Activated CD4-positive, alpha-beta T cell treated with anti-CD3 and anti-CD28 coated beads for 24 hours (primary cell): ENCODE results near the gene SLC28A2.
"Not testable (repeated sequence)": the region's sequence is repeated elsewhere in the genome, so short reads cannot be mapped to it uniquely, and the experiment has no call there.

Source experiments
- DNase-seq, 2 donors: peaks; one replicate each; pipeline ENCODE4 v3.0.0-alpha.2; 2020; ENCODE audit warnings: low read depth in 2 of 2

Gene SLC28A2

GRCh38 chr15:45259796-45260195 is 7.8 kb downstream of the SLC28A2 start:
- DNase-seq: no peak

GRCh38 chr15:45262906-45263461 is 10.9 kb downstream of the SLC28A2 start:
- DNase-seq: no peak

DNA sequence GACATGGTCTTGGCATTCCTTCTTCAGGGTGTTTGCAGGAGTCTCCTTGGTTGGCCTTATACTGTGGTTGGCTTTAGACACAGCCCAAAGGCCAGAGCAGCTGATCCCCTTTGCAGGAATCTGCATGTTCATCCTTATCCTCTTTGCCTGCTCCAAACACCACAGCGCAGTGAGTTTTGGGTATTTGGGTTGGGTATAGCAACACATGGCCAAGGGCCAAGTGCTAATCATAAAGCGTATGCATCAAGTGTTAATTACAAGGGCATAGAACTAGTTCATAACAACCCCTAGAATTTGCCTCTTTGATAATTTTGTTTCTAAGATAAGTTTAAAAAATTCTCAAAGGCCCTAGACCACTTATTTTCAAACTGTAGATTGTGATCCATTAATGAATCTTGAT is 11.8 kb downstream of the SLC28A2 start:
- no peak for DNase-seq

DNA sequence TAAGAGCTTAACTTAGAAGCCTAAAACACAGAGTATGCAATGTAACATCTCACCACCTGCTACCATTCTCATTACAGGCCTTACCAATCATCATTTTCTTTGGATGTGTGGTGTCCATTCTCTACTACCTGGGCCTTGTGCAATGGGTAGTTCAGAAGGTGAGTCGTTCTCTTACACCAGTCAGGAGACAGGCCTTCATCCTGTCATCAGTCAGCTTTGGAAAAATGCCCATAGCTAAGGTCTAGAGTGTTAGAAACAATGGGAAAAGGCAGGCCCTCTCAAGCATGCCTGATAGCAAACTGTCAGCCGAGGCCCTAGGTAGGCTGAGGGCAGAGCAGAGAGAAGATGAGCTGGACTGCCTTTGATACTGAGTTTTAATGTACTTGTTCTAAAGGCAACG is 13.5 kb downstream of the SLC28A2 start:
- DNase-seq: no peak

DNA sequence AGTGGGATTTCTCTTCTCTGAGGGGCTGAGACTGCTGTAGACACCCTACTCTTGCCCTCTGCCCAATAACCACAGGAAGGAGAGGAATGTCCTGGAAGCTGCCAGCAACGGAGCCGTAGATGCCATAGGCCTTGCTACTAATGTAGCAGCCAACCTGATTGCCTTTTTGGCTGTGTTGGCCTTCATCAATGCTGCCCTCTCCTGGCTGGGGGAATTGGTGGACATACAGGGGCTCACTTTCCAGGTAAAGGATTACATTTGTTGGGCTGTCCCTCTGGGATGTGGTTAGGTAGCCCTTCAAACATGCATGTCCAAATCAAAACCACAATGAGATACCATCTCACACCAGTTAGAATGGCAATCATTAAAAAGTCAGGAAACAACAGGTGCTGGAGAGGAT is 16.1 kb downstream of the SLC28A2 start:
- DNase-seq: no peak

DNA sequence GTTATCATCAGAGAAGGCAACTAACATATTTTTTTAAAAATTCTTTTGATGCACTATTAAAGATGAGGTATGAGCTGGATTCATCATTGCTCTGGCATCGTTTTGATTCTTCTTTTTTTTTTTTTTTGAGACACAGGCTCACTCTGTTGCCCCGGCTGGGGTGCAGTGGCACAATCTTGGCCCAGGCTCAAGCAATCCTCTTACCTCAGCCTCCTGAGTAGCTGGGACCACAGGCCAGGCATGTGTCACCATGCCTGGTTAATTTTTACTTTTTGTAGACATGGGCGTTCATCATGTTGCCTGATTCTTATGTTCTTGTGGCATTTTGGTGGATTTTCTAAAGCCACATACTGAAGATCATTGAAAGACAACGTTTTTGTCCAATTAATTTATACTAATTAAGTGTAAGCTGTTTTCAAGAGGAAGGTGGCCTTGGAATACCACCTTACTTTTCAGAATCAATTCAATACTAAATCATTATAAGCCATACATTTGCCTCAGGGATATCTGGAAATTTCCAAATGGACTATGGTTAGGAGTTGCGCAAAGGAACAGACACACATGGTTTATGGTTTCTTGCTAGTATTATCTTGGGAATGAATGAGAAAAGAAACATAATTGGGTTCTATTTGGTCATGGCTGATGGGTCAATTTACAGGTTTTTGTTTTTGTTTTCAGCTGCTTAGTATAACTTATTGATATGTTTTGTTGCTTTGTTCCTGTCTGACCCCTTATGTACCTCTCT is 22.8 kb downstream of the SLC28A2 start:
- DNase-seq: no peak

- DNase-seq: no peak
Observed at GRCh38 chr15:45276831-45277230, 24.8 kb downstream of the SLC28A2 start.

DNA sequence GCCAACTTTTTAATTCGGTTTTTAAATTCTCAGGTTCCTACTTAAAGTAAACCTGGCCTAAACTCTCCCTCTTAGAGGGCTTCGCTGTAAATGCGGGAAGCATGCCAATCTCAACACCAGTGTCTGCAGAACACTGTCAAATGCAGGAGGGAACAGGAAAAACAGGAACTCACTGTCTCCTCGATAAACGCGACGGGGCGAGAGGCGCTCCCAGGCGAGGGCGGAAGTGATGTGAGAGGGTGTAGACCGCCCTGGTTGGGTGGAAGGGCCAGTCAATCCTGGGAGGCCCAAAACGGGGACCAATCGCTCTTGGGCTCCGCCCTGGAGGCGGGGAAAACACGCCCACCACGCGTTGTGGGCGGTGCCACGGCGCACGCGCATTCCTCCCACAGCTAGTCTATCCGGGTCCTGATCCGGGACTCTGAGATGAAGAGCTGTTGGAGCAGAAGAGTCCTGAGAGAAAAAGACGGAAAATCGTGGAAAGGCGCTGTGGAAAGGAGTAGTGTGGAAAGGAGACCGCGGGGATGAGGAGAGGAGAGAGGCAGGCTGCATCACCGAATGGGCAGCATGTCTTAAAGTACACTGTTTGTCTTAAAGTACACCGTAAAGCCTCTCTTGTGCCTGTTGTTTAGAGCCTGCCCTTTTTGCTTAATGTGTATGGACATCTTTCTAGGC is 27.1 kb downstream of the SLC28A2 start:
- DNase-seq: peak; percentile 93 to 94

DNA sequence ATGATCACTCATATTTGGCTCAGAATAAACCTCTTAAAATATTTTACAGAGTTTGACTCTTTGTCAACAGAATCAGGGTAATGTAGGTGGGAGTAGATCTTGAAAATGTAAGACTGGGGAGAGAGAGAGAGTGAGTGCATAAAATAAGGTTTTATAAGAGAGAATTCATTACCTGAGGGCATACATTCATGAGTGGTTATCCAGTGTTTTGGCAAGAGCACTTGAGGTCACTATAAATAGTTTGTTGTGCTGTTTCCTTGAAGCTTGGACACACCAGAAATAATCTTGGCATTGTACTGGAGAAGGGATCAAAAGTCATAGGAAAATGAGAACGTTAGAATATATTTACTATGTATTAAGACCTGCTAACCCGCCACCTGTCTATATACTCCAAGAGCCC is 33.4 kb downstream of the SLC28A2 start:
- no peak for DNase-seq

DNA sequence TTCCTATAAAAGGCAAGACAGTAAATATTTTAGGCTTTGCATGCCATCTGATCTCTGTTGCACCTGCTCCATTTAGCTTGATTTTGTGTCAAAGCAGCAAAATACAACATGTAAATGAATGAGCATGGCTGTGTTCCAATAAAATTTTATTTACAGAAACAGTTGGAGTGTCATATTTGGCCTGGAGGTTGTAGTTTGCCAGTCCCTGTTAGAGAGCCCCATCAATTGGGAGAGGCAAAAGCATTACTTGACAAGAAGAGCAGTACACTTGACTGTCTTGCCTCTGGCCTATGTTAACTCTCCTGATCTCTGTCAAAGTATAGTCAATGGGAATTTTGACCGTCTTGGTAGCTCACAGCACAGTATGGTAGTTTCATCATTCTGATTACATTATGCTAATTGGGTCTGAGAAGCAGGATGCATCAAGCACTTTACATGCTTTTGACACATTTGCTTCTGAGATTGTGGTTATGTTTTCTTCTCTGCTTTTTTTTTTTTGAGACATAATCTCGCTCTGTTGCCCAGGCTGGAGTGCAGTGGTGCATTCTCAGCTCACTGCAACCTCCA is 35.4 kb downstream of the SLC28A2 start:
- no peak for DNase-seq

GRCh38 chr15:45288947-45289346 is 36.9 kb downstream of the SLC28A2 start:
- no peak for DNase-seq

- no peak for DNase-seq
Observed at GRCh38 chr15:45291822-45292582, 40.0 kb downstream of the SLC28A2 start.

DNA sequence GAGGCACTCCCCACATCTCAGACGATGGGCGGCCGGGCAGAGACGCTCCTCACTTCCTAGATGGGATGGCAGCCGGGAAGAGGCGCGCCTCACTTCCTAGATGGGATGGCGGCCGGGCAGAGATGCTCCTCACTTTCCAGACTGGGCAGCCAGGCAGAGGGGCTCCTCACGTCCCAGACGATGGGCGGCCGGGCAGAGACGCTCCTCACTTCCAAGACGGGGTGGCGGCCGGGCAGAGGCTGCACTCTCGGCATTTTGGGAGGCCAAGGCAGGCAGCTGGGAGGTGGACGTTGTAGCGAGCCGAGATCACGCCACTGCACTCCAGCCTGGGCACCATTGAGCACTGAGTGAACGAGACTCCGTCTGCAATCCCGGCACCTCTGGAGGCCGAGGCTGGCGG is 41.3 kb downstream of the SLC28A2 start:
- not testable (repeated sequence) for DNase-seq

- DNase-seq: not testable (repeated sequence)
Observed at GRCh38 chr15:45298964-45299378, 46.9 kb downstream of the SLC28A2 start.

GRCh38 chr15:45304711-45305110 is 52.7 kb downstream of the SLC28A2 start:
- no peak for DNase-seq

GRCh38 chr15:45306105-45306504 is 54.1 kb downstream of the SLC28A2 start:
- DNase-seq: no peak

GRCh38 chr15:45307230-45307924 is 55.3 kb downstream of the SLC28A2 start:
- DNase-seq: no peak

DNA sequence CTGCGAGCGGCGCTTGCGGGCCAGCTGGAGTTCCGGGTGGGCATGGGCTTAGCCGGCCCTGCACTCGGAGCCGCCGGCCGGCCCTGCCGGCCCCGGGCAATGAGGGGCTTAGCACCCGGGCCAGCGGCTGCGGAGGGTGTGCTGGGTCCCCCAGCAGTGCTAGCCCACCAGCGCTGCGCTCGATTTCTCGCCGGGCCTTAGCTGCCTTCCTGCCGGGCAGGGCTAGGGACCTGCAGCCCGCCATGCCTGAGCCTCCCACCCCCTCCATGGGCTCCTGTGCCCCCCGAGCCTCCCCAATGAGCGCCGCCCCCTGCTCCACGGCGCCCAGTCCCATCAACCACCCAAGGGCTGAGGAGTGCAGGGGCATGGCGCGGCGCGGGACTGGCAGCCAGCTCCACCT is 62.1 kb downstream of the SLC28A2 start:
- not testable (repeated sequence) for DNase-seq

GRCh38 chr15:45314960-45315359 is 62.9 kb downstream of the SLC28A2 start:
- DNase-seq: no peak

DNA sequence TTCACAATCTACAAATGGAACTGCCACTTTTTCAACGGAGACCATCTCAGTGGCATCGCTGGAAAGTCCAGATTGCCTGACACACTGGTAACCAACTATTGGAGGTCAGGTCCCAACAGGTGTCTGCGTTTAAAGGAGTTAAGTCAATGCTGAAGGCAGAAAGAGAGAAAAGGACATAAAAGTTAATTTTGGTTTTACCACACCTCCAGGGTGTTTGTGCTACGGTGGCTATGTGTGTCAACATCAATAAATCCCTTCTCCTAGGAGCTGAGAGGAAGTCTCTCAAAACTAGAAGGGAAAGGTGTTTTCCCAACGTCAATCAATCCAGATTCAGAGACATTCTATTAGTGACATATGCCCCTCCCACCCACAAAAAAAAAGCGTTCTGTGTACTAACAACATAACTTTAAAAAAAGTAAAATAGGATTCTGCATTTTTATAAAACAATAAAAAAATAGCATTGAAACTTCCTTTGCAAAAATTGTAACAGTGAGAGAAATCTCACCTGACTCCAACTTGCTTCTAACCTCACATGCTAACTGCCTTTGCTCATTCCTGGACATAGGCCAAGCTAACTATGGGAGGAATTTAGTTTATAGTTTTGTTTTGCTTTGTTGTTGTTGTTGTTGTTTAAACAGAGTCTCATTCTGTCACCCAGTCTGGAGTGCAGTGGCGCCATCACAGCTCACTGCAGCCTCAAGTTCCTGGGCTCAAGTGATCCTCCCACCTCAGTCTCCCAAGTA is 67.6 kb downstream of the SLC28A2 start:
- no peak for DNase-seq
